ENCODE results near the gene TSPAN31.

- TF ChIP-seq POLR2A (IDR thresholded peaks at IDR 0.05) (no peak), CTCF (IDR thresholded peaks at IDR 0.05) (no peak)
These were observed 29.1 kb upstream of the TSPAN31 start for GRCh38 chr12:57715786-57716185.
